Neural progenitor cell (in vitro differentiated cells): ENCODE data around the gene CRYGN. TPM values are rescaled to one million over a fixed set of nuclear protein-coding genes. Genes with fewer than 3 reads are reported as not detected.

Experiments used
- DNase-seq: peaks from one replicate; pipeline ENCODE4 v3.0.0-alpha.2; 2016; ENCODE audit warnings: low spot score
- H2AFZ ChIP-seq: fragments of 200-600 bp; sonication (generic); replicated peaks from 2 replicates; pipeline ENCODE4 v1.6.1; 2016; ENCODE audit warnings: antibody characterized with exemption
- H3F3A ChIP-seq: fragments of 200-600 bp; sonication (generic); 2 replicates; pipeline ENCODE4 v1.6.1; 2016; ENCODE audit warnings: antibody characterized with exemption, low read depth
- H3K27ac ChIP-seq: fragments of 200-600 bp; sonication (generic); 2 replicates; pipeline ENCODE4 v1.5.1; 2016; ENCODE audit warnings: mild to moderate bottlenecking
- H3K27me3 ChIP-seq: fragments of 200-600 bp; sonication (generic); 2 replicates; pipeline ENCODE4 v1.6.1; 2016; ENCODE audit warnings: mild to moderate bottlenecking, moderate library complexity
- H3K36me3 ChIP-seq: fragments of 200-600 bp; sonication (generic); 2 replicates; pipeline ENCODE4 v1.5.1; 2016
- H3K4me1 ChIP-seq: fragments of 200-600 bp; sonication (generic); 2 replicates; pipeline ENCODE4 v1.6.1; 2016; ENCODE audit warnings: mixed run types
- H3K4me2 ChIP-seq: fragments of 200-600 bp; sonication (generic); 2 replicates; pipeline ENCODE4 v1.6.1; 2016
- H3K4me3 ChIP-seq: fragments of 200-600 bp; sonication (generic); 2 replicates; pipeline ENCODE4 v1.5.1; 2016
- H3K79me2 ChIP-seq: fragments of 200-600 bp; sonication (generic); 2 replicates; pipeline ENCODE4 v1.6.1; 2016; ENCODE audit warnings: low read depth
- H3K9ac ChIP-seq: fragments of 200-600 bp; sonication (generic); 2 replicates; pipeline ENCODE4 v1.6.1; 2016
- H3K9me3 ChIP-seq: fragments of 200-600 bp; sonication (generic); 2 replicates; pipeline ENCODE4 v1.5.1; 2016; ENCODE audit warnings: low read depth
- H4K20me1 ChIP-seq: fragments of 200-600 bp; sonication (generic); 2 replicates; pipeline ENCODE4 v1.6.1; 2016; ENCODE audit warnings: low read depth
- H3K27ac Mint-ChIP-seq: 3 replicates; pipeline ENCODE4 v1.8.0; 2021; ENCODE audit warnings: mixed read lengths
- H3K27me3 Mint-ChIP-seq: 2 replicates; pipeline ENCODE4 v1.8.0; 2022; ENCODE audit warnings: low read depth, mild to moderate bottlenecking, inconsistent platforms, moderate library complexity, mixed read lengths; ENCODE audit not compliant: insufficient read depth
- H3K36me3 Mint-ChIP-seq: 3 replicates; pipeline ENCODE4 v1.8.0; 2021; ENCODE audit warnings: mixed read lengths
- H3K4me1 Mint-ChIP-seq: 3 replicates; pipeline ENCODE4 v1.8.0; 2021; ENCODE audit warnings: mixed read lengths
- H3K4me3 Mint-ChIP-seq: 3 replicates; pipeline ENCODE4 v1.8.0; 2021; ENCODE audit warnings: mild to moderate bottlenecking, moderate library complexity, mixed read lengths
- H3K9me3 Mint-ChIP-seq: 3 replicates; pipeline ENCODE4 v1.8.0; 2020; ENCODE audit warnings: mixed read lengths
- CTCF ChIP-seq: fragments of 200-600 bp; sonication (generic); IDR thresholded peaks from 2 replicates; pipeline ENCODE4 v1.5.1; 2017; ENCODE audit warnings: antibody characterized with exemption, mild to moderate bottlenecking
- EZH2 ChIP-seq: fragments of 200-600 bp; sonication (generic); IDR thresholded peaks from 2 replicates; pipeline ENCODE4 v1.6.1; 2017; ENCODE audit warnings: antibody characterized with exemption, mild to moderate bottlenecking, moderate library complexity
- EZH2phosphoT487 ChIP-seq: fragments of 200-600 bp; sonication (generic); IDR thresholded peaks from 2 replicates; pipeline ENCODE4 v1.6.1; 2017; ENCODE audit warnings: antibody characterized with exemption
- total RNA-seq: library from RNA; depleted of rRNA; stranded (reverse); fragments of >200 nt; gene quantifications from 2 replicates; pipeline ENCODE4 v1.2.3, GENCODE V29; 2015; ENCODE audit warnings: low replicate concordance

CRYGN gene
- total RNA-seq, 1 donor from 2014 or later: not detected

DNA sequence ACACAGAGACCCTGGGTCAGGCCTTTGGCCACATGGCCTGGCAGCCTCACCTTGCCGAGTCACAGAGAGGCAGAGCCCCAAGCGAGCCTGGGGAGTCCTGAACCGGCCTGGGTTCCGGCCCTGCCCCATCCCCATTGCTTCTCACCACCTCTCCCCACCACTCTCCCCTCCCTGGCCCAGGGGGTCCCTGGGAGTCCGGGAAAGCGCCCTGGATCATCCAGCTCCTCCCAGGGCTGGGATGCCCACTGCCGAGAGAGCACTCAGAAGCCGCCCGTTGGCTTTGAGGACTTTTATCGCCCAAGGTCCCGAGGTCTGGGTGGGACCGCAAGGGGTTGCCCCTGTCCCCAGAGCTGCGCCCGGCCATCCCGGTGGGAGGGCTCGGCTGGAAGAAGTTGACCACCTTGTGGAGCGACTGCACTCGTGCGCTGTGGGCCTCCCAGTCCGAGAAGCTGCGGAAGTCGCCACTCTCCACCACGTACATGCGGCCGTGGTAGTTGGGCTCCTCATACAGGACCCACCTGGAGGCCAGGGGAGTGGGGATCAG, 8.1 kb downstream of the CRYGN start:
- Histone ChIP-seq H3K36me3 (no peaks in the 10 kb centered on the region), H3K79me2 (no peaks in the 10 kb centered on the region), H3F3A (peaks cover 26% of the 10 kb centered on the region), H3K27me3 (no peaks in the 10 kb centered on the region), H3K4me2 (no peak overlapping the region), H3K4me1 (peaks cover 30% of the 10 kb centered on the region), H3K9me3 (no peaks in the 10 kb centered on the region), H2AFZ (no peak overlapping the region), H3K27ac (no peak overlapping the region), H3K9ac (no peak overlapping the region), H3K4me3 (no peak overlapping the region), H4K20me1 (peaks cover 4% of the 10 kb centered on the region)
- no peak overlapping the region for H3K4me3 Mint-ChIP-seq
- peaks cover 28% of the 10 kb centered on the region for H3K4me1 Mint-ChIP-seq
- peaks cover 14% of the 10 kb centered on the region for H3K27me3 Mint-ChIP-seq
- no peaks in the 10 kb centered on the region for H3K36me3 Mint-ChIP-seq
- TF ChIP-seq EZH2: no peak
- no peak for TF ChIP-seq CTCF
- no peak for TF ChIP-seq EZH2phosphoT487
- no peak overlapping the region for H3K27ac Mint-ChIP-seq
- no peak for DNase-seq
- H3K9me3 Mint-ChIP-seq: no peaks in the 10 kb centered on the region

GRCh38 chr7:151431281-151431767, 8.6 kb downstream of the CRYGN start:
- H2AFZ ChIP-seq: no peak overlapping the region
- H3K4me2 ChIP-seq: no peak overlapping the region
- H3K79me2 ChIP-seq: no peaks in the 10 kb centered on the region
- H3K4me3 ChIP-seq: no peak overlapping the region
- no peak overlapping the region for H3K27ac ChIP-seq
- Mint-ChIP-seq H3K36me3 (no peaks in the 10 kb centered on the region), H3K4me1 (peaks cover 28% of the 10 kb centered on the region), H3K9me3 (no peaks in the 10 kb centered on the region), H3K27me3 (peaks cover 14% of the 10 kb centered on the region), H3K4me3 (no peak overlapping the region), H3K27ac (no peak overlapping the region)
- no peaks in the 10 kb centered on the region for H3K27me3 ChIP-seq
- DNase-seq: no peak
- peaks cover 26% of the 10 kb centered on the region for H3F3A ChIP-seq
- peaks cover 4% of the 10 kb centered on the region for H4K20me1 ChIP-seq
- TF ChIP-seq EZH2 (no peak), CTCF (no peak), EZH2phosphoT487 (no peak)
- H3K36me3 ChIP-seq: no peaks in the 10 kb centered on the region
- no peak overlapping the region for H3K9ac ChIP-seq
- no peaks in the 10 kb centered on the region for H3K9me3 ChIP-seq
- peaks cover 30% of the 10 kb centered on the region for H3K4me1 ChIP-seq

DNA sequence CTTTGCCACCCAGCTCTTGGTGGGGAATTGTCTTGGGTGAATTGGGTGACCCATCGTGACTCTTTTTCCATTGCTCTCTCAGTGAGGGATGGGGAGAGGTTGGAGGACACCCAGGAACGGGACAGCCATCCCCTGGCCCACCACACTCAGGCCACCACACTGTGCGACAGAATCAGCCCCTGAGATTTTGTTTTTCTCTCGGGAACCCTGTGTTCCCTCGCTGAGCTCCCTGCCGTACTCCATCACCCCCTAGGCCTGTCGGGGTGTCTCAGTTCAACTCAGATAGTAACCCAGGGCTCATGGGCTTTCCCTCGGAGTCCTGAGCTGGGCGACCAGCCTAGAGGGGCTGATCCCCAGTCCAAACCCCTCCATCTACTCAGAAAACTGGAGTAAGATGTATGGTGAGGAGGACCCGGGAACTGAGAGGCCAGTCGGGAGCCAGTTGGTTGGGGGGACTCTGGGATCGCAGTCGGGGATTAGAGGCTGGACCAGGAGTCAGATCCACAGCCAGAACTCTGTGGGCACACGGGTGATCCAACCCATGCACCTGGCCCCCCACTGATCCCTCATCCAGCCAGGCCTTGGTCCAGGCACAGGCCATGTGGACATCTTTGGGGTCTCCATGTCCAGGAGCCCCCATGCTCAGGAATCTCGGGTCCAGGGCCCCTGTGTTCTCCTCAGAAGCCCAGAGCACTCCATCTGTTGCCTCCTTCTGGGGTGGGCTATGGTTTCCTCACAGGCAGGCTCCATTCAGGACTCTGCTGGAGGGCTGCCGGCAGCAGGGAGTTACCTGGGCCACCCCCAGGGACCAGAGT, 9.3 kb downstream of the CRYGN start:
- H3F3A ChIP-seq: peaks cover 31% of the 10 kb centered on the region
- no peak overlapping the region for H2AFZ ChIP-seq
- no peak overlapping the region for H3K4me3 ChIP-seq
- no peak overlapping the region for H3K9ac ChIP-seq
- no peak overlapping the region for H3K27ac ChIP-seq
- no peaks in the 10 kb centered on the region for H3K36me3 ChIP-seq
- no peak overlapping the region for H3K4me2 ChIP-seq
- Mint-ChIP-seq H3K27ac (no peak overlapping the region), H3K27me3 (peaks cover 14% of the 10 kb centered on the region), H3K36me3 (no peaks in the 10 kb centered on the region), H3K4me1 (peaks cover 28% of the 10 kb centered on the region), H3K4me3 (no peak overlapping the region), H3K9me3 (no peaks in the 10 kb centered on the region)
- TF ChIP-seq EZH2: no peak
- TF ChIP-seq CTCF: no peak
- no peak for TF ChIP-seq EZH2phosphoT487
- peaks cover 30% of the 10 kb centered on the region for H3K4me1 ChIP-seq
- H4K20me1 ChIP-seq: peaks cover 4% of the 10 kb centered on the region
- no peaks in the 10 kb centered on the region for H3K27me3 ChIP-seq
- H3K79me2 ChIP-seq: no peaks in the 10 kb centered on the region
- no peaks in the 10 kb centered on the region for H3K9me3 ChIP-seq
- DNase-seq: no peak
